Measurements from ENCODE around the gene CCSER2. TPM values are rescaled to one million over a fixed set of nuclear protein-coding genes. Genes with fewer than 3 reads are reported as not detected.

Gene CCSER2
- polyA plus RNA-seq, 1 donor (not counting 4 experiments of a cell fraction or from before 2014, with no cell fraction given): 26.7 TPM

GRCh38 chr10:84405662-84406061, 77.3 kb downstream of the CCSER2 start:
- no peaks in the 10 kb centered on the region for H3K9me1 ChIP-seq (ENCODE audit: control insufficient read depth, extremely low read depth, insufficient read depth, low read length)
- H3K27me3 ChIP-seq (ENCODE audit: control insufficient read depth, extremely low read depth, insufficient read depth, low read length): no peaks in the 10 kb centered on the region
- dilution Hi-C loops (cut with MboI; ENCODE audit: extremely low pct_ligation_motif_present, low sequenced_read_pairs): no loop called here
- no peak overlapping the region for H3K4me2 ChIP-seq (ENCODE audit: control insufficient read depth, extremely low read depth, insufficient read depth, low read depth, low read length)
- H3K9me3 ChIP-seq (ENCODE audit: control insufficient read depth, low read depth, low read length): no peaks in the 10 kb centered on the region
- no peak for TF ChIP-seq EZH2 (IDR thresholded peaks at IDR 0.05; ENCODE audit: low read length)
- TF ChIP-seq CTCF (optimal IDR thresholded peaks at IDR 0.05 in 1 of 3, IDR thresholded peaks at IDR 0.05 in 1 of 3, conservative IDR thresholded peaks at IDR 0.05 in 1 of 3; ENCODE audit: extremely low read depth in 1 of 3, insufficient read depth in 2 of 3, low read length in 3 of 3): no peak
- H3K9ac ChIP-seq (ENCODE audit: control insufficient read depth, extremely low read depth, insufficient read depth, low read length): no peak overlapping the region
- peaks cover 7% of the 10 kb centered on the region for H3K4me1 ChIP-seq (ENCODE audit: control insufficient read depth, extremely low read depth, insufficient read depth, low read length)
- H4K20me1 ChIP-seq (ENCODE audit: control insufficient read depth, extremely low read depth, insufficient read depth, low read length): no peaks in the 10 kb centered on the region
- DNase-seq (ENCODE audit: low read depth, low spot score): no peak
- H3K4me3 ChIP-seq (ENCODE audit: control insufficient read depth in 2 of 3, extremely low read depth in 1 of 3, insufficient read depth in 2 of 3, low read depth in 1 of 3, low read length in 3 of 3): no peak overlapping the region
- no peak overlapping the region for H2AFZ ChIP-seq (ENCODE audit: control insufficient read depth, low read length)
- peaks cover 23% of the 10 kb centered on the region for H3K79me2 ChIP-seq (ENCODE audit: control insufficient read depth, insufficient read depth, low read length)
- H3K27ac ChIP-seq (ENCODE audit: control insufficient read depth, insufficient read depth, low read length): no peak overlapping the region
- no peak for FAIRE-seq
- peaks cover 0 to 3% of the 10 kb centered on the region in 2 experiments for H3K36me3 ChIP-seq (ENCODE audit: control insufficient read depth in 2 of 2, extremely low read depth in 1 of 2, insufficient read depth in 2 of 2, low read length in 2 of 2)

GRCh38 chr10:84406561-84406960, 78.2 kb downstream of the CCSER2 start:
- Histone ChIP-seq H3K79me2 (ENCODE audit: control insufficient read depth, insufficient read depth, low read length) (peaks cover 28% of the 10 kb centered on the region), H3K9ac (ENCODE audit: control insufficient read depth, extremely low read depth, insufficient read depth, low read length) (no peak overlapping the region), H3K4me2 (ENCODE audit: control insufficient read depth, extremely low read depth, insufficient read depth, low read depth, low read length) (no peak overlapping the region), H3K36me3 (ENCODE audit: control insufficient read depth in 2 of 2, extremely low read depth in 1 of 2, insufficient read depth in 2 of 2, low read length in 2 of 2) (peaks cover 0 to 3% of the 10 kb centered on the region in 2 experiments), H3K9me3 (ENCODE audit: control insufficient read depth, low read depth, low read length) (no peaks in the 10 kb centered on the region), H3K27ac (ENCODE audit: control insufficient read depth, insufficient read depth, low read length) (no peak overlapping the region), H3K4me1 (ENCODE audit: control insufficient read depth, extremely low read depth, insufficient read depth, low read length) (peaks cover 5% of the 10 kb centered on the region), H3K27me3 (ENCODE audit: control insufficient read depth, extremely low read depth, insufficient read depth, low read length) (no peaks in the 10 kb centered on the region), H3K4me3 (ENCODE audit: control insufficient read depth in 2 of 3, extremely low read depth in 1 of 3, insufficient read depth in 2 of 3, low read depth in 1 of 3, low read length in 3 of 3) (no peak overlapping the region), H3K9me1 (ENCODE audit: control insufficient read depth, extremely low read depth, insufficient read depth, low read length) (no peaks in the 10 kb centered on the region), H4K20me1 (ENCODE audit: control insufficient read depth, extremely low read depth, insufficient read depth, low read length) (no peaks in the 10 kb centered on the region), H2AFZ (ENCODE audit: control insufficient read depth, low read length) (no peak overlapping the region)
- no peak for DNase-seq (ENCODE audit: low read depth, low spot score)
- no peak for TF ChIP-seq CTCF (optimal IDR thresholded peaks at IDR 0.05 in 1 of 3, IDR thresholded peaks at IDR 0.05 in 1 of 3, conservative IDR thresholded peaks at IDR 0.05 in 1 of 3; ENCODE audit: extremely low read depth in 1 of 3, insufficient read depth in 2 of 3, low read length in 3 of 3)
- no peak for TF ChIP-seq EZH2 (IDR thresholded peaks at IDR 0.05; ENCODE audit: low read length)
- no peak for FAIRE-seq
- dilution Hi-C loops (cut with MboI; ENCODE audit: extremely low pct_ligation_motif_present, low sequenced_read_pairs): no loop called here
